GM23338 (cell line): ENCODE data around the gene RFX3. TPM values are rescaled to one million over a fixed set of nuclear protein-coding genes. Genes with fewer than 3 reads are reported as not detected.

Experiments
- ATAC-seq: fragments of 200-7000 bp; cut with Tn5 transposase; 3 replicates; pipeline ENCODE4 v1.9.1; 2020
- DNase-seq: peaks from one replicate; pipeline ENCODE4 v3.0.0-alpha.2; 2015; ENCODE audit warnings: low spot score
- H2AFZ ChIP-seq: fragments of 200-600 bp; sonication (generic); 2 replicates; pipeline ENCODE4 v1.8.0; 2016; ENCODE audit warnings: antibody characterized with exemption, mild to moderate bottlenecking, moderate library complexity
- H3F3A ChIP-seq: fragments of 200-600 bp; sonication (generic); replicated peaks from 2 replicates; pipeline ENCODE4 v1.8.0; 2017; ENCODE audit warnings: antibody characterized with exemption, mixed run types, low read depth
- H3K27ac ChIP-seq: fragments of 200-600 bp; sonication (generic); 2 replicates; pipeline ENCODE4 v1.6.1; 2016; ENCODE audit warnings: low read depth
- H3K27me3 ChIP-seq: fragments of 200-600 bp; sonication (generic); 2 replicates; pipeline ENCODE4 v1.8.0; 2016; ENCODE audit warnings: mild to moderate bottlenecking, mixed run types, moderate library complexity; ENCODE audit not compliant: insufficient read depth
- H3K36me3 ChIP-seq: fragments of 200-600 bp; sonication (generic); 2 replicates; pipeline ENCODE4 v1.8.0; 2016; ENCODE audit warnings: mild to moderate bottlenecking; ENCODE audit not compliant: insufficient read depth
- H3K4me1 ChIP-seq: fragments of 200-600 bp; sonication (generic); 2 replicates; pipeline ENCODE4 v1.8.0; 2016; ENCODE audit warnings: mild to moderate bottlenecking, moderate library complexity; ENCODE audit not compliant: insufficient read depth
- H3K4me2 ChIP-seq: fragments of 200-600 bp; sonication (generic); 2 replicates; pipeline ENCODE4 v1.7.1; 2017; ENCODE audit warnings: mixed run types
- H3K4me3 ChIP-seq: fragments of 200-600 bp; sonication (generic); 2 replicates; pipeline ENCODE4 v1.6.1; 2016; ENCODE audit warnings: mixed run types
- H3K79me2 ChIP-seq: fragments of 200-600 bp; sonication (generic); replicated peaks from 2 replicates; pipeline ENCODE4 v1.8.0; 2017; ENCODE audit warnings: mild to moderate bottlenecking; ENCODE audit not compliant: insufficient read depth
- H3K9me2 ChIP-seq: fragments of 200-600 bp; sonication (generic); 2 replicates; pipeline ENCODE4 v1.8.0; 2017; ENCODE audit not compliant: insufficient read depth
- H4K20me1 ChIP-seq: fragments of 200-600 bp; sonication (generic); replicated peaks from 2 replicates; pipeline ENCODE4 v1.8.0; 2017; ENCODE audit warnings: mild to moderate bottlenecking; ENCODE audit not compliant: insufficient read depth
- H3K27ac Mint-ChIP-seq: 2 replicates; pipeline ENCODE4 v1.8.0; 2020; ENCODE audit warnings: inconsistent platforms, mild to moderate bottlenecking, moderate library complexity, mixed read lengths
- H3K27me3 Mint-ChIP-seq: 3 replicates; pipeline ENCODE4 v1.8.0; 2022; ENCODE audit warnings: low read depth, mild to moderate bottlenecking, moderate library complexity, mixed read lengths, inconsistent platforms; ENCODE audit not compliant: insufficient read depth, poor library complexity
- H3K36me3 Mint-ChIP-seq: 3 replicates; pipeline ENCODE4 v1.8.0; 2021; ENCODE audit warnings: low read depth, mild to moderate bottlenecking, inconsistent platforms, moderate library complexity, mixed read lengths
- H3K4me1 Mint-ChIP-seq: 3 replicates; pipeline ENCODE4 v1.8.0; 2020; ENCODE audit warnings: mild to moderate bottlenecking, inconsistent platforms, mixed read lengths
- H3K4me3 Mint-ChIP-seq: 3 replicates; pipeline ENCODE4 v1.8.0; 2021; ENCODE audit warnings: moderate library complexity, mild to moderate bottlenecking, inconsistent platforms, mixed read lengths
- H3K9me3 Mint-ChIP-seq: 3 replicates; pipeline ENCODE4 v1.8.0; 2020; ENCODE audit warnings: moderate library complexity, mild to moderate bottlenecking, inconsistent platforms, mixed read lengths
- CREB1 ChIP-seq: fragments of 250-450 bp; sonication (Bioruptor Pico); IDR thresholded peaks from 2 replicates; pipeline ENCODE4 v1.5.0; 2020; ENCODE audit warnings: low read depth, mild to moderate bottlenecking, moderate library complexity
- EZH2 ChIP-seq: fragments of 200-600 bp; sonication (generic); IDR thresholded peaks from one replicate; pipeline ENCODE4 v1.8.0; 2017; ENCODE audit warnings: antibody characterized with exemption, mild to moderate bottlenecking, low read depth; ENCODE audit not compliant: unreplicated experiment
- EZH2phosphoT487 ChIP-seq: fragments of 200-600 bp; sonication (generic); IDR thresholded peaks from one replicate; pipeline ENCODE4 v1.8.1; 2018; ENCODE audit warnings: antibody characterized with exemption; ENCODE audit not compliant: unreplicated experiment
- JUNB ChIP-seq: IDR thresholded peaks from one replicate; pipeline ENCODE4 v1.6.1; 2016; ENCODE audit warnings: antibody characterized with exemption; ENCODE audit not compliant: unreplicated experiment
- NANOG ChIP-seq: IDR thresholded peaks from 2 replicates; pipeline ENCODE4 v1.6.1; 2016; ENCODE audit warnings: antibody characterized with exemption, borderline replicate concordance
- POLR2AphosphoS5 ChIP-seq: IDR thresholded peaks from 2 replicates; pipeline ENCODE4 v1.6.1; 2016; ENCODE audit warnings: antibody characterized with exemption, low read depth
- STAT1 ChIP-seq: IDR thresholded peaks from one replicate; pipeline ENCODE4 v1.6.1; 2016; ENCODE audit warnings: antibody characterized with exemption; ENCODE audit not compliant: unreplicated experiment
- ZNF114 ChIP-seq: fragments of 250-450 bp; sonication (Bioruptor Pico); IDR thresholded peaks from 2 replicates; pipeline ENCODE4 v1.5.0; 2020; ENCODE audit warnings: mild to moderate bottlenecking, moderate library complexity
- ZNF331 ChIP-seq: fragments of 250-450 bp; sonication (Bioruptor Pico); IDR thresholded peaks from 2 replicates; pipeline ENCODE4 v1.5.0; 2020; ENCODE audit warnings: low read depth, mild to moderate bottlenecking, moderate library complexity
- polyA plus RNA-seq: library from polyadenylated mRNA; unstranded; fragments of >200 nt; fragmentation: Nextera tagmentation; extraction: Ambion mirVana; gene quantifications from 2 replicates; pipeline ENCODE4 v1.2.1, GENCODE V29; 2016
- total RNA-seq: library from RNA; depleted of rRNA; stranded (reverse); fragments of >200 nt; shearing (Covaris generic); gene quantifications from 2 replicates; pipeline ENCODE4 v1.2.3, GENCODE V29; 2014
- TF ChIP-seq, protein P1 (sequence below), 2 experiments: fragments of 200-600 bp in 1 of 2; sonication (generic) in 1 of 2; conservative IDR thresholded peaks; 2 replicates each; pipeline versions ENCODE4 v1.5.1 to v1.6.1; 2016 to 2017; ENCODE audit warnings: antibody characterized with exemption in 2 of 2, low read depth in 2 of 2, mild to moderate bottlenecking in 2 of 2, moderate library complexity in 1 of 2
- TF ChIP-seq, protein P2 (sequence below): fragments of 250-450 bp; sonication (Bioruptor Pico); IDR thresholded peaks from 2 replicates; pipeline ENCODE4 v1.5.0; 2020; ENCODE audit warnings: mild to moderate bottlenecking, moderate library complexity
- TF ChIP-seq, protein P3 (sequence below): IDR thresholded peaks from one replicate; pipeline ENCODE4 v1.6.1; 2018; ENCODE audit warnings: antibody characterized with exemption; ENCODE audit not compliant: unreplicated experiment
- TF ChIP-seq, protein P4 (sequence below): IDR thresholded peaks from 2 replicates; pipeline ENCODE4 v1.6.1; 2016; ENCODE audit warnings: antibody characterized with exemption

Gene RFX3
- total and polyA plus RNA-seq, 2 experiments from 2014 or later, result 9.8 to 22.1 TPM

DNA sequence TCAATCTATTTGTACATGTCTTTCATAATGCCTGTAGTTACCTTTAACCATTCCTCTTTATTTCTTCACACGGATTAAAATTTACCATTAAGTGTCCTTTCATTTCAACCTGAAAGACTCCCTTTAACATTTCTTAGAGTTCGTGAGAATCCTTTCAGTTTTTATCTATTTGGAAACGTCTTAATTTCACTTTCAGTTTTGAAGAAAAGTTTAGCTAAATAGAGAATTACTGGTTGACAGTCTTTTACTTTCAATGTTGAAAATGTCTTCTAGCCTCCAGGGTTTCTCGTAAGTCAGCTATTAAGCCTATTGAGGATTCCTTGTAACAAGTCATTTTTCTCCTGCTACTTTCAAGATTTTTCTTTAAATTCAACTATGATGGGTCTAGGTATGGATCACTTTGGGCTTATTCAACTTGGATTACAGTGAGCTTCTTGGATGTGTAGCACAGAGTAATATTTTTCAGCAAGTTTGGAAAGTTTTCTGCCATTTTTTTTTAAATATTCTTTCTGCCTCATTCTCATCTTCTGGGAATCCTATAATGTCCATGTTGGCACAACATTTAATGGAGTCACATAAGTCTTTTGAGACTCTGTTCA, 48.5 kb downstream of the RFX3 start:
- Histone ChIP-seq H3K27ac (no peak overlapping the region), H2AFZ (no peak overlapping the region), H3F3A (no peaks in the 10 kb centered on the region), H3K4me3 (no peak overlapping the region), H3K36me3 (no peaks in the 10 kb centered on the region), H3K9me2 (no peaks in the 10 kb centered on the region), H3K79me2 (no peaks in the 10 kb centered on the region), H3K27me3 (no peaks in the 10 kb centered on the region), H3K4me1 (peaks cover 28% of the 10 kb centered on the region), H3K4me2 (no peak overlapping the region; the same call in 1 of the 2 replicates), H4K20me1 (no peaks in the 10 kb centered on the region)
- no peaks in the 10 kb centered on the region for H3K27me3 Mint-ChIP-seq
- ATAC-seq (no peak), DNase-seq (no peak)
- peaks cover 31% of the 10 kb centered on the region for H3K4me1 Mint-ChIP-seq
- H3K36me3 Mint-ChIP-seq, result no peaks in the 10 kb centered on the region
- H3K4me3 Mint-ChIP-seq, result no peak overlapping the region
- H3K9me3 Mint-ChIP-seq, result no peaks in the 10 kb centered on the region
- no peak overlapping the region; the same call in 1 of the 2 replicates for H3K27ac Mint-ChIP-seq
- TF ChIP-seq EZH2phosphoT487 (no peak), ZNF331 (CRISPR knock-in tag) (no peak), ZNF114 (CRISPR knock-in tag) (no peak), JUNB (no peak), CREB1 (no peak), EZH2 (no peak), STAT1 (no peak), POLR2AphosphoS5 (no peak), NANOG (no peak)
- TF ChIP-seq, protein P1, sequence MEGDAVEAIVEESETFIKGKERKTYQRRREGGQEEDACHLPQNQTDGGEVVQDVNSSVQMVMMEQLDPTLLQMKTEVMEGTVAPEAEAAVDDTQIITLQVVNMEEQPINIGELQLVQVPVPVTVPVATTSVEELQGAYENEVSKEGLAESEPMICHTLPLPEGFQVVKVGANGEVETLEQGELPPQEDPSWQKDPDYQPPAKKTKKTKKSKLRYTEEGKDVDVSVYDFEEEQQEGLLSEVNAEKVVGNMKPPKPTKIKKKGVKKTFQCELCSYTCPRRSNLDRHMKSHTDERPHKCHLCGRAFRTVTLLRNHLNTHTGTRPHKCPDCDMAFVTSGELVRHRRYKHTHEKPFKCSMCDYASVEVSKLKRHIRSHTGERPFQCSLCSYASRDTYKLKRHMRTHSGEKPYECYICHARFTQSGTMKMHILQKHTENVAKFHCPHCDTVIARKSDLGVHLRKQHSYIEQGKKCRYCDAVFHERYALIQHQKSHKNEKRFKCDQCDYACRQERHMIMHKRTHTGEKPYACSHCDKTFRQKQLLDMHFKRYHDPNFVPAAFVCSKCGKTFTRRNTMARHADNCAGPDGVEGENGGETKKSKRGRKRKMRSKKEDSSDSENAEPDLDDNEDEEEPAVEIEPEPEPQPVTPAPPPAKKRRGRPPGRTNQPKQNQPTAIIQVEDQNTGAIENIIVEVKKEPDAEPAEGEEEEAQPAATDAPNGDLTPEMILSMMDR (conservative IDR thresholded peaks at IDR 0.05; ENCODE audit: low read depth in 2 of 2), result no peak
- TF ChIP-seq, protein P2, sequence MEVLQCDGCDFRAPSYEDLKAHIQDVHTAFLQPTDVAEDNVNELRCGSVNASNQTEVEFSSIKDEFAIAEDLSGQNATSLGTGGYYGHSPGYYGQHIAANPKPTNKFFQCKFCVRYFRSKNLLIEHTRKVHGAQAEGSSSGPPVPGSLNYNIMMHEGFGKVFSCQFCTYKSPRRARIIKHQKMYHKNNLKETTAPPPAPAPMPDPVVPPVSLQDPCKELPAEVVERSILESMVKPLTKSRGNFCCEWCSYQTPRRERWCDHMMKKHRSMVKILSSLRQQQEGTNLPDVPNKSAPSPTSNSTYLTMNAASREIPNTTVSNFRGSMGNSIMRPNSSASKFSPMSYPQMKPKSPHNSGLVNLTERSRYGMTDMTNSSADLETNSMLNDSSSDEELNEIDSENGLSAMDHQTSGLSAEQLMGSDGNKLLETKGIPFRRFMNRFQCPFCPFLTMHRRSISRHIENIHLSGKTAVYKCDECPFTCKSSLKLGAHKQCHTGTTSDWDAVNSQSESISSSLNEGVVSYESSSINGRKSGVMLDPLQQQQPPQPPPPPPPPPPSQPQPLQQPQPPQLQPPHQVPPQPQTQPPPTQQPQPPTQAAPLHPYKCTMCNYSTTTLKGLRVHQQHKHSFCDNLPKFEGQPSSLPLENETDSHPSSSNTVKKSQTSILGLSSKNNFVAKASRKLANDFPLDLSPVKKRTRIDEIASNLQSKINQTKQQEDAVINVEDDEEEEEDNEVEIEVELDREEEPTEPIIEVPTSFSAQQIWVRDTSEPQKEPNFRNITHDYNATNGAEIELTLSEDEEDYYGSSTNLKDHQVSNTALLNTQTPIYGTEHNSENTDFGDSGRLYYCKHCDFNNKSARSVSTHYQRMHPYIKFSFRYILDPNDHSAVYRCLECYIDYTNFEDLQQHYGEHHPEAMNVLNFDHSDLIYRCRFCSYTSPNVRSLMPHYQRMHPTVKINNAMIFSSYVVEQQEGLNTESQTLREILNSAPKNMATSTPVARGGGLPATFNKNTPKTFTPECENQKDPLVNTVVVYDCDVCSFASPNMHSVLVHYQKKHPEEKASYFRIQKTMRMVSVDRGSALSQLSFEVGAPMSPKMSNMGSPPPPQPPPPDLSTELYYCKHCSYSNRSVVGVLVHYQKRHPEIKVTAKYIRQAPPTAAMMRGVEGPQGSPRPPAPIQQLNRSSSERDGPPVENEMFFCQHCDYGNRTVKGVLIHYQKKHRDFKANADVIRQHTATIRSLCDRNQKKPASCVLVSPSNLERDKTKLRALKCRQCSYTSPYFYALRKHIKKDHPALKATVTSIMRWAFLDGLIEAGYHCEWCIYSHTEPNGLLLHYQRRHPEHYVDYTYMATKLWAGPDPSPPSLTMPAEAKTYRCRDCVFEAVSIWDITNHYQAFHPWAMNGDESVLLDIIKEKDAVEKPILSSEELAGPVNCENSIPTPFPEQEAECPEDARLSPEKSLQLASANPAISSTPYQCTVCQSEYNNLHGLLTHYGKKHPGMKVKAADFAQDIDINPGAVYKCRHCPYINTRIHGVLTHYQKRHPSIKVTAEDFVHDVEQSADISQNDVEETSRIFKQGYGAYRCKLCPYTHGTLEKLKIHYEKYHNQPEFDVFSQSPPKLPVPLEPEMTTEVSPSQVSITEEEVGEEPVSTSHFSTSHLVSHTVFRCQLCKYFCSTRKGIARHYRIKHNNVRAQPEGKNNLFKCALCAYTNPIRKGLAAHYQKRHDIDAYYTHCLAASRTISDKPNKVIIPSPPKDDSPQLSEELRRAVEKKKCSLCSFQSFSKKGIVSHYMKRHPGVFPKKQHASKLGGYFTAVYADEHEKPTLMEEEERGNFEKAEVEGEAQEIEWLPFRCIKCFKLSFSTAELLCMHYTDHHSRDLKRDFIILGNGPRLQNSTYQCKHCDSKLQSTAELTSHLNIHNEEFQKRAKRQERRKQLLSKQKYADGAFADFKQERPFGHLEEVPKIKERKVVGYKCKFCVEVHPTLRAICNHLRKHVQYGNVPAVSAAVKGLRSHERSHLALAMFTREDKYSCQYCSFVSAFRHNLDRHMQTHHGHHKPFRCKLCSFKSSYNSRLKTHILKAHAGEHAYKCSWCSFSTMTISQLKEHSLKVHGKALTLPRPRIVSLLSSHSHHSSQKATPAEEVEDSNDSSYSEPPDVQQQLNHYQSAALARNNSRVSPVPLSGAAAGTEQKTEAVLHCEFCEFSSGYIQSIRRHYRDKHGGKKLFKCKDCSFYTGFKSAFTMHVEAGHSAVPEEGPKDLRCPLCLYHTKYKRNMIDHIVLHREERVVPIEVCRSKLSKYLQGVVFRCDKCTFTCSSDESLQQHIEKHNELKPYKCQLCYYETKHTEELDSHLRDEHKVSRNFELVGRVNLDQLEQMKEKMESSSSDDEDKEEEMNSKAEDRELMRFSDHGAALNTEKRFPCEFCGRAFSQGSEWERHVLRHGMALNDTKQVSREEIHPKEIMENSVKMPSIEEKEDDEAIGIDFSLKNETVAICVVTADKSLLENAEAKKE (CRISPR knock-in tag), result no peak
- TF ChIP-seq, protein P3, sequence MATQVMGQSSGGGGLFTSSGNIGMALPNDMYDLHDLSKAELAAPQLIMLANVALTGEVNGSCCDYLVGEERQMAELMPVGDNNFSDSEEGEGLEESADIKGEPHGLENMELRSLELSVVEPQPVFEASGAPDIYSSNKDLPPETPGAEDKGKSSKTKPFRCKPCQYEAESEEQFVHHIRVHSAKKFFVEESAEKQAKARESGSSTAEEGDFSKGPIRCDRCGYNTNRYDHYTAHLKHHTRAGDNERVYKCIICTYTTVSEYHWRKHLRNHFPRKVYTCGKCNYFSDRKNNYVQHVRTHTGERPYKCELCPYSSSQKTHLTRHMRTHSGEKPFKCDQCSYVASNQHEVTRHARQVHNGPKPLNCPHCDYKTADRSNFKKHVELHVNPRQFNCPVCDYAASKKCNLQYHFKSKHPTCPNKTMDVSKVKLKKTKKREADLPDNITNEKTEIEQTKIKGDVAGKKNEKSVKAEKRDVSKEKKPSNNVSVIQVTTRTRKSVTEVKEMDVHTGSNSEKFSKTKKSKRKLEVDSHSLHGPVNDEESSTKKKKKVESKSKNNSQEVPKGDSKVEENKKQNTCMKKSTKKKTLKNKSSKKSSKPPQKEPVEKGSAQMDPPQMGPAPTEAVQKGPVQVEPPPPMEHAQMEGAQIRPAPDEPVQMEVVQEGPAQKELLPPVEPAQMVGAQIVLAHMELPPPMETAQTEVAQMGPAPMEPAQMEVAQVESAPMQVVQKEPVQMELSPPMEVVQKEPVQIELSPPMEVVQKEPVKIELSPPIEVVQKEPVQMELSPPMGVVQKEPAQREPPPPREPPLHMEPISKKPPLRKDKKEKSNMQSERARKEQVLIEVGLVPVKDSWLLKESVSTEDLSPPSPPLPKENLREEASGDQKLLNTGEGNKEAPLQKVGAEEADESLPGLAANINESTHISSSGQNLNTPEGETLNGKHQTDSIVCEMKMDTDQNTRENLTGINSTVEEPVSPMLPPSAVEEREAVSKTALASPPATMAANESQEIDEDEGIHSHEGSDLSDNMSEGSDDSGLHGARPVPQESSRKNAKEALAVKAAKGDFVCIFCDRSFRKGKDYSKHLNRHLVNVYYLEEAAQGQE, result no peak
- TF ChIP-seq, protein P4, sequence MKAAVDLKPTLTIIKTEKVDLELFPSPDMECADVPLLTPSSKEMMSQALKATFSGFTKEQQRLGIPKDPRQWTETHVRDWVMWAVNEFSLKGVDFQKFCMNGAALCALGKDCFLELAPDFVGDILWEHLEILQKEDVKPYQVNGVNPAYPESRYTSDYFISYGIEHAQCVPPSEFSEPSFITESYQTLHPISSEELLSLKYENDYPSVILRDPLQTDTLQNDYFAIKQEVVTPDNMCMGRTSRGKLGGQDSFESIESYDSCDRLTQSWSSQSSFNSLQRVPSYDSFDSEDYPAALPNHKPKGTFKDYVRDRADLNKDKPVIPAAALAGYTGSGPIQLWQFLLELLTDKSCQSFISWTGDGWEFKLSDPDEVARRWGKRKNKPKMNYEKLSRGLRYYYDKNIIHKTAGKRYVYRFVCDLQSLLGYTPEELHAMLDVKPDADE, result no peak
